GM15510 (cell line): ENCODE results near the gene USB1.

ENCODE experiments used
- POLR2A ChIP-seq: IDR thresholded peaks from 3 replicates; pipeline ENCODE4 v1.6.1; 2011; ENCODE audit warnings: borderline replicate concordance; ENCODE audit not compliant: insufficient read length; ENCODE audit errors: extremely low read depth

Gene USB1

DNA sequence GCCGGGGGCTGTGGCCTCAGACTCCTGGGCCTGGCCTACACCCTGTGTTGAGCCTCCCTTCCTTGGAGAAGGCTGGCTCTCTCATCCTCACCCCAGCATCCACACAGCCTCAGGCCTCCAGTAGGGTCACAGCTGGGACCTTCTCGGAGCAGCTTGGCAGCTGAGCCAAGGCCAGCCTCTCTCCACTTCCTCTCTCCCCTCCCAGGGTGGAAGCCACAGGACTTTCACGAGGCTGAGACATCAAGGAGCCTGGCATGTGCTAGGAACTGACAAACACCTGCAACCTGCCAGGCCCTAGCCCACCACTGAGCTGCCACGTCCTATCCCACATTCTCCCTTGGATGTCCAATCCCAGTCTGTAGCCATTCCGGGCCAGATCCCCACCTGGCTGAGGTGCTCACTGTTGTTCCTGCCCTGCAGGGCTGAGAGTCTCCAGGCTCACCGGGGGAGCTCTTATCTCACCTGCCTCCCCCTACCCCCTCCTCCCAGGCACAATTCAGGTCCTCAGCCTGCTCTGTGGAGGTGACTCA, 27.4 kb downstream of the USB1 start:
- TF ChIP-seq POLR2A, result no peak

DNA sequence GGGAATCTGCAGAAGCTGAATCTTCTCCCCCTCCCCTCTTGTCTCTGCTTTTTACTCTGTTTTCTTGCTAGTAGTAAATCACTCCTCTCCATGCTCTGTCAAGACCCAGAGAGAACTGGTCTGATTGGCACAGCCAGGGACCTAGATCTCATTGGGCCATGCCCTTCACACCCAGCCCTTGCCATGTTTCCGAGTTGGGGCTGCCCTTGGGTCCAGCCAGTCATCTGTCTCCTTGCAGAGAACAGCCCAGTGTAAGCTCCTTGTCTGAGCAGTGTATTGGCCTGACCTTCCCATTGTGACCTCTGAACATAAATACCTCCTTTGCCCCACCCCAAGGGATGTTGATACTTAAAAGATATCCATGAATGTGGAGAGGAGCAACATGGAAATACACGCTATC, 28.2 kb downstream of the USB1 start:
- no peak for TF ChIP-seq POLR2A

GRCh38 chr16:58030136-58030840, 29.1 kb downstream of the USB1 start:
- TF ChIP-seq POLR2A, result no peak

GRCh38 chr16:58031016-58031800, 30.0 kb downstream of the USB1 start:
- no peak for TF ChIP-seq POLR2A

DNA sequence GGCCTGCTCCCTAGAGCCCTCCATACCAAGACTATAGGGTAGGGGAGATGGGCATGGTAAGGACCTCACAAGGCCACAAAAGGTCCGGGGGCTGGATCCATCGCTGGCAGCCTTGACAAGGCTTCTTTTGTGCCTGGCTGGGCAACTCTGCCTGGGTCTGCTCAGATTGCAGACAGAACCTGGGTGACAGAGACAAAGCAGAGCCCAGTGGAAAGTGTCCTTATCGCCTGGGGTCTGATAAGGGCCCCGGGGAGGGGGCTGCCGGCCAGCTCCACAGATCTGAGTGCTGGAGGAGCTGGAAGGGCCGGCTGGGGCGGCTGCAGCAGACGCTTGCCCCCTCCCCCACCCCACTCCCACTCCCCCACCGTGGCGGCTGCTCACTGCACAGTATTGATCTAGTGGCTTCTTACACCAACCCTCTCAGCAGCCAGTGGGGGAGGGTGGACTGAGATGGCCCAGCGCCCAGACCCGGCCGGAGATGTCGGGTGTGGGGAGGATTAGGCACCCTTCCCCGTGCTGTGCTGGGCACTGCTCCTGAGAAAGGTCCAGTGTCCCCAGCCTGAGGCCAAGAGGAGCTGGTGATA, 31.6 kb downstream of the USB1 start:
- no peak for TF ChIP-seq POLR2A

DNA sequence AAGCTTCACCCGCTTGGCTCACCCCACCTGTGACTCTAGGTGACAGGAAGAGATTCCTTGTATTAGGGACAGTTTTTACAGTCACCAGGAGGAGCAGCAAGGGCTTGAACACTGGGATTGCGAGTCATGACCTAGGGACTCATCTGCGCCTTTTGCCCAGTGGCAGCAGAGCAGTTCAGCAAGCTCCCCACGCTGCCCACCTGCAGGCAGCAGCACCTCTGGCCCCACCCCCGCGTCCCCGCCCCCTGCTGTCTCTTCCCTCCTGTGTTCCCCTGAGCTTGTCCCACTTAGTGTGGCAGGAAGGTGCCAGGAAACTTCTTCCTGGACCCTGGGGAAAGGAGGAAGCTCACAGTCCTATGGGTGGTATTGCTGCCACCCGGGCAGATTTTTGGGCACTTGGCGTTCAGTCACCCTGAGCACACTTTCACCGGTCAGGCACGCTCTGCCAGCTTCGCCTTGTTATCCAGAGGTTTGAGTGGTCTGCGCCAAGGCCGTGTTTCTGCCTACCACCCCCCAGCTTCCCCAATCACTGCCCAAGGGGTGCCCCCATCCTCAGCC, 33.0 kb downstream of the USB1 start:
- TF ChIP-seq POLR2A, result no peak

DNA sequence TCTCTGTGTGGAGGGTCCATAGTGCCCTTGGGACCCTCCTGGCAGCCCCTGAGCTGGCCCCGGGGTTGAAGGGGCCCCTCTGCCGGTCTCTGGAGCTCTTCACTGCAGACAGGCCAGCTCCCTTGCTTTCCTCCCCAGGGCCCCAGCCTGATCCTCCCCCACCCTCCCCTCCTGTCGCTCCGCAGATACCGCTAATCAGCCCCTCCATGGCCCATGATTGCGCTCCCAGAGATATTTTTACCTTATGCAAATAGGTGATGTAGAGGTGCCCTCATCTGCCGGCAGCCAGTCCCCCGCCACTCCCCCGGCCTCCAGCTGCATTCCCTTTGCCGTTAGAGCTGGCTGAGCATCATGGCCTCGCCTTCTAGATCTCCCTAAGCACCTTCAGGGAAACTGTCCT, 33.6 kb downstream of the USB1 start:
- no peak for TF ChIP-seq POLR2A

DNA sequence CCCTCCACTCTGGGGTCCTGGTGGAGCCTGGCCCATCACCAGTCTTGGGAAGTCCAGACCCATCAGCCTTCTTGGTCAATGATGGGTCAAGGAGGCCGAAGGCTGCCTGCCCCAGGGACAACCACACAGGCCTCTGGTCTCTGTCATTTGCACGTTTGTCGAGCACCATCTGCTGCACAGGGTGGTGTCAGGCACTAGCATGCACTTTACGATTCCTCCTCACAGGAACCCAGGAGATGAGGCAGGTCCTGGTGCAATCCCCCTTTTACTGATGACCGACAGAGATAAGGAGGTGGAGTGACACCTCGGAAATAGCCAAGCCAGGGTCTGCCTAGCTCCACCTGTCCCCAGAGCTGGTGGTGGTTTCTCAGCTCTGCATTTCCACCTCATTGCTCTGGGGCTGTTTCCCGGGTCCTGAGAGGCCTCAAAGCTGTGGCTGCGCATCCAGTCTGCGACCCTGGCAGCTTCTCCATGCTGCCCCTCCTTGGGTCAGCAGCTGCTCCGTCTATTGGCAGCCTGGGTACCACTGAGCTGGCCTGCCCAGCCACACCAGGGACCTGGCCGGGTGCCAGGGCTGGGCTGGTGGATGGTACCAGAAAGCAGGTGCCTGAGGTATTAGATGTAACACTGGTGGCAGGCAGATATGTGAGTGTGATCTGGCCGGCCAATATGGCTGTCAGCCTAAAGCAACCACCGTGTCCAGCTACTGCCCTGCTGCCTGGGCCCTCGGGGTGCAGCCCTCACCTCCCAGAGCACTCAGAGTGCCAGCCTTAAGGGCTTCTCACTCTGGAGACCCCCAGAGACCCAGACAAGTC, 34.4 kb downstream of the USB1 start:
- no peak for TF ChIP-seq POLR2A

GRCh38 chr16:58036943-58037342, 35.7 kb downstream of the USB1 start:
- TF ChIP-seq POLR2A, result no peak

DNA sequence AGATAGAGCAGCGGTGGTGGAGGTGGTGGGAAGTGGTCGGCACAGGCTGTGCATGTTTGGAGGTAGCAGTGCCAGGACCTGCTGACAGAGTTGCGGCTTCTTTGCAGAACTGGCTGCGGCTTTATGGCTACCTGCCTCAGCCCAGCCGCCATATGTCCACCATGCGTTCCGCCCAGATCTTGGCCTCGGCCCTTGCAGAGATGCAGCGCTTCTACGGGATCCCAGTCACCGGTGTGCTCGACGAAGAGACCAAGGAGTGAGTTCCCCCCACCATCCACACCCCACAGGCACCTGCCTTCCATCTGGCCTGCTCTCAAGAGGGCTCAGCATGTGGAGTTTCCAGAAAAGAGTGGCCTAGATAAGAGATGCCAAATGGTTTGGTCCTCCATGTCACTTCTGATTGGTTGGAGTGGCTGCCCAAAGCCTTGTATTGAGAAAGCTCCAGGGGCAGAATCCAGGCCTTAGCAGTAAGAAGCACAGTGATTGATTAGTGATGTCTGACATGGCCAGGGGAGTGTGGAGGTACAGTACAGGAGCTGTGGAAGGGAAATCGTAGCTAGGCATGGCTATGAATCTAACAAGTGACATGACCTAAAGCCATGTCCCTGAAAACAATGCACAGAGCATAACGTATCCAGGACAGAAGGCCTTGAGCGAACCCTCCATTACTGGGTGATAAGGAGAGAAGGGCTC, 36.3 kb downstream of the USB1 start:
- TF ChIP-seq POLR2A, result no peak

DNA sequence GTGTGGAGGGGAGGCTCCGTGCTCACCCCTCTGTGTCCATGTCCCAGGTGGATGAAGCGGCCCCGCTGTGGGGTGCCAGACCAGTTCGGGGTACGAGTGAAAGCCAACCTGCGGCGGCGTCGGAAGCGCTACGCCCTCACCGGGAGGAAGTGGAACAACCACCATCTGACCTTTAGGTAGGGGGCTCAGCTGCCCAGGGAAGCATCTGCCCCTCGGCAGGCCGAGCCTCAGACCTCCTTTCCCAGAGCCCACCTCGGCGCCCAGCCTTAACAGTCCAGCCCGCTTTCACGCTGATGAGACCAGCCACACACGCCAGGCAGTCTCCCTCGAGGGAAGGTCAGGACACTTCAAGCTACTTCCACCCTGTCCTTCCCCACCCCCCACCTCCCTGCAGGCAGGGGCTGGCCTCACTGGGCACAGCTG, 37.0 kb downstream of the USB1 start:
- TF ChIP-seq POLR2A, result no peak

GRCh38 chr16:58039829-58040495, 38.8 kb downstream of the USB1 start:
- TF ChIP-seq POLR2A, result no peak

GRCh38 chr16:58040496-58040846, 39.3 kb downstream of the USB1 start:
- TF ChIP-seq POLR2A, result no peak
